ENCODE data around the gene TLN1. TPM values are rescaled to one million over a fixed set of nuclear protein-coding genes. Genes with fewer than 3 reads are reported as not detected.

The TLN1 gene
- polyA plus RNA-seq, 3 donors: 46.6 to 251 (median 93.0) TPM

DNA sequence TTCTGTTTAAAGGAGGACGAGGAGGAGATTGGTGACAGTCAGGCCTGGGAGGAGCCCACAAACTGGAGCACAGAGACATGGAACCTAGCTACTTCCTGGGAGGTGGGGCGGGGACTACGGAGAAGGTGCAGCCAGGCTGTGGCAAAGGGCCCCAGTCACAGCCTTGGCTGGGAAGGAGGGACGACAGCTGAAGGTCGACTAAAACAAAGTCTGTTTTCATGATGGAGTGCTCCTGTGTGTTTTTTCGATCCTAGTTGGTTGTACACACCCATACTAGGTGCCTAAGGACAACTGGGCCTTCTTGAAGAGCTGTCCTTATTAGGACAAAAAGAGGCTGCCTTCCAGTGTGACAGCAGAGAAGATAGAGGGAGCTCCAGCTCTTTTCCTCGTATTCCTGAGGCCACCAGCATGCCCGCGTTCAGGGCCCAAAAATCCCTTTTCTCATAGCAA lies 71.0 kb downstream of the TLN1 start:
- Mint-ChIP-seq H3K4me1 (peaks cover 67% of the 10 kb centered on the region), H3K27me3 (ENCODE audit: low read depth in 3 of 3) (peaks cover 0 to 8% (median 5%) of the 10 kb centered on the region in 3 donors), H3K4me3 (no peak overlapping the region), H3K36me3 (peaks cover 19 to 27% of the 10 kb centered on the region in 2 donors), H3K9me3 (no peaks in the 10 kb centered on the region), H3K27ac (peak overlapping the region in 1 of 7 donors; percentile 36)
- Histone ChIP-seq H3K4me3 (replicated peaks in 1 of 3; ENCODE audit: low read depth in 2 of 3, low read length in 3 of 3) (no peak overlapping the region), H4K20me1 (ENCODE audit: insufficient read depth, low read length) (no peaks in the 10 kb centered on the region), H2AFZ (ENCODE audit: insufficient read depth, low read depth, low read length, poor library complexity, severe bottlenecking) (no peak overlapping the region), H3K4me1 (ENCODE audit: control insufficient read depth in 1 of 2, insufficient read depth in 2 of 2, low read length in 2 of 2) (peaks cover 49 to 67% of the 10 kb centered on the region in 2 donors), H3K27me3 (ENCODE audit: control insufficient read depth in 2 of 2, insufficient read depth in 2 of 2, low read length in 2 of 2) (no peaks in the 10 kb centered on the region), H3K9me3 (replicated peaks in 1 of 2; ENCODE audit: control insufficient read depth in 1 of 2, insufficient read depth in 1 of 2, low read length in 2 of 2) (no peaks in the 10 kb centered on the region), H3K4me2 (replicated peaks; ENCODE audit: extremely low read depth, low read length, poor library complexity, severe bottlenecking) (no peak overlapping the region), H3K27ac (ENCODE audit: low read depth in 1 of 2, low read length in 2 of 2) (no peak overlapping the region), H3K79me2 (ENCODE audit: insufficient read depth, low read length) (peaks cover 38% of the 10 kb centered on the region), H3K36me3 (replicated peaks in 1 of 2; ENCODE audit: control insufficient read depth in 1 of 2, insufficient read depth in 2 of 2, low read length in 2 of 2) (peaks cover 10 to 14% of the 10 kb centered on the region in 2 donors), H3K9ac (ENCODE audit: insufficient read depth, low read length, poor library complexity, severe bottlenecking) (no peak overlapping the region)
- intact Hi-C loops (cut with micrococcal nuclease): no loop called here
- TF ChIP-seq, protein P1, sequence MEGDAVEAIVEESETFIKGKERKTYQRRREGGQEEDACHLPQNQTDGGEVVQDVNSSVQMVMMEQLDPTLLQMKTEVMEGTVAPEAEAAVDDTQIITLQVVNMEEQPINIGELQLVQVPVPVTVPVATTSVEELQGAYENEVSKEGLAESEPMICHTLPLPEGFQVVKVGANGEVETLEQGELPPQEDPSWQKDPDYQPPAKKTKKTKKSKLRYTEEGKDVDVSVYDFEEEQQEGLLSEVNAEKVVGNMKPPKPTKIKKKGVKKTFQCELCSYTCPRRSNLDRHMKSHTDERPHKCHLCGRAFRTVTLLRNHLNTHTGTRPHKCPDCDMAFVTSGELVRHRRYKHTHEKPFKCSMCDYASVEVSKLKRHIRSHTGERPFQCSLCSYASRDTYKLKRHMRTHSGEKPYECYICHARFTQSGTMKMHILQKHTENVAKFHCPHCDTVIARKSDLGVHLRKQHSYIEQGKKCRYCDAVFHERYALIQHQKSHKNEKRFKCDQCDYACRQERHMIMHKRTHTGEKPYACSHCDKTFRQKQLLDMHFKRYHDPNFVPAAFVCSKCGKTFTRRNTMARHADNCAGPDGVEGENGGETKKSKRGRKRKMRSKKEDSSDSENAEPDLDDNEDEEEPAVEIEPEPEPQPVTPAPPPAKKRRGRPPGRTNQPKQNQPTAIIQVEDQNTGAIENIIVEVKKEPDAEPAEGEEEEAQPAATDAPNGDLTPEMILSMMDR (IDR thresholded peaks at IDR 0.05): no peak
- DNase-seq: no peak
- WGBS (ENCODE audit: insufficient coverage): 100% methylated on average over 6 of the region's 9 CpGs

DNA sequence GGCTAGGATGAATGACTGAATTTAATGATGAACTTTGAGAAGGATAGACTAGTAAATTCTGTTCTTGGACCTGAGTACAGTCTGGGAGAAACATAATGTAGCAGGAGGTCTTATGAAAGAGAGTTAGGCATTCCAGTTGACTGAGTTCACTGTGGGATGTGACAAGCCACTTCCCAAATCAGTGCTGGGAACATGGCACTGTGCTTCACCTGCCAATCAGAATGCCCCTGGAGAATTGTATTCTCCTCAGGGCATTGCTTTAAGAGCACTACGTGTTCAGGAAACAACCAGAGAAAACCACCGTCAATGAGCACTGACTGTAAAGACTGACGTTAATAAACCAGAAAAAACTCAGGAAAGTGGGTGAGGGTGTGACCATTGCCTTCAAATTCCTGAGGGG lies 72.7 kb downstream of the TLN1 start:
- H3K27me3 Mint-ChIP-seq (ENCODE audit: low read depth in 3 of 3): peaks cover 0 to 8% (median 5%) of the 10 kb centered on the region in 3 donors
- H3K27ac ChIP-seq (ENCODE audit: low read depth in 1 of 2, low read length in 2 of 2): no peak overlapping the region
- H3K4me3 Mint-ChIP-seq: peak overlapping the region; percentile 87 to 89
- H3K4me1 Mint-ChIP-seq: peaks cover 57% of the 10 kb centered on the region
- H3K9ac ChIP-seq (ENCODE audit: insufficient read depth, low read length, poor library complexity, severe bottlenecking): no peak overlapping the region
- WGBS (ENCODE audit: insufficient coverage): 65% methylated on average over 3 of the region's 3 CpGs
- H3K4me3 ChIP-seq (replicated peaks in 1 of 3; ENCODE audit: low read depth in 2 of 3, low read length in 3 of 3): peak overlapping the region in 1 of 3 experiments; percentile 83
- no peaks in the 10 kb centered on the region for H3K9me3 Mint-ChIP-seq
- peak overlapping the region in 1 of 7 donors; percentile 84 for H3K27ac Mint-ChIP-seq
- peaks cover 19 to 27% of the 10 kb centered on the region in 2 donors for H3K36me3 Mint-ChIP-seq
- TF ChIP-seq, protein P1 (IDR thresholded peaks at IDR 0.05): no peak
- no peaks in the 10 kb centered on the region for H3K27me3 ChIP-seq (ENCODE audit: control insufficient read depth in 2 of 2, insufficient read depth in 2 of 2, low read length in 2 of 2)
- no peaks in the 10 kb centered on the region for H3K9me3 ChIP-seq (replicated peaks in 1 of 2; ENCODE audit: control insufficient read depth in 1 of 2, insufficient read depth in 1 of 2, low read length in 2 of 2)
- peak overlapping the region; percentile 92 for H3K4me2 ChIP-seq (replicated peaks; ENCODE audit: extremely low read depth, low read length, poor library complexity, severe bottlenecking)
- DNase-seq: no peak
- no peak overlapping the region for H2AFZ ChIP-seq (ENCODE audit: insufficient read depth, low read depth, low read length, poor library complexity, severe bottlenecking)
- intact Hi-C loops (cut with micrococcal nuclease): loop anchor here (5.0 kb wide), 5 partner anchors 38 to 547 kb away; partner anchors contain the start of genes CREB3 (in 1 of the 2), TESK1 (in 1 of the 2) and TLN1 (in 1 of the 2)
- H4K20me1 ChIP-seq (ENCODE audit: insufficient read depth, low read length): no peaks in the 10 kb centered on the region
- peaks cover 37 to 53% of the 10 kb centered on the region in 2 donors for H3K4me1 ChIP-seq (ENCODE audit: control insufficient read depth in 1 of 2, insufficient read depth in 2 of 2, low read length in 2 of 2)
- peaks cover 10 to 14% of the 10 kb centered on the region in 2 donors for H3K36me3 ChIP-seq (replicated peaks in 1 of 2; ENCODE audit: control insufficient read depth in 1 of 2, insufficient read depth in 2 of 2, low read length in 2 of 2)
- H3K79me2 ChIP-seq (ENCODE audit: insufficient read depth, low read length): peaks cover 31% of the 10 kb centered on the region

Measured in CD14-positive monocyte (primary cell).